WERI-Rb-1 (cell line): ENCODE measurements around the gene PHLDA2.

Source experiments
- DNase-seq: peaks from one replicate; pipeline ENCODE4 v3.0.0-alpha.2; 2020
- H3K27ac ChIP-seq: fragments of 250-450 bp; sonication (Bioruptor Pico); 2 replicates; pipeline ENCODE4 v1.5.1; 2020; ENCODE audit warnings: mild to moderate bottlenecking, moderate library complexity
- H3K27me3 ChIP-seq: fragments of 250-450 bp; sonication (Bioruptor Pico); 2 replicates; pipeline ENCODE4 v1.5.1; 2021; ENCODE audit warnings: mild to moderate bottlenecking, low read depth, moderate library complexity; ENCODE audit not compliant: insufficient read depth, severe bottlenecking
- H3K36me3 ChIP-seq: fragments of 250-450 bp; sonication (Bioruptor Pico); 2 replicates; pipeline ENCODE4 v1.5.1; 2020; ENCODE audit warnings: mild to moderate bottlenecking, moderate library complexity
- H3K4me3 ChIP-seq: 2 replicates; pipeline ENCODE4 v1.5.1; 2011; ENCODE audit warnings: low read depth, mild to moderate bottlenecking, control low read depth, low read length
- H3K9me3 ChIP-seq: fragments of 250-450 bp; sonication (Bioruptor Pico); 2 replicates; pipeline ENCODE4 v1.5.1; 2021; ENCODE audit warnings: mild to moderate bottlenecking, moderate library complexity; ENCODE audit not compliant: severe bottlenecking
- TF ChIP-seq, protein P1 (sequence below): IDR thresholded peaks from 2 replicates; pipeline ENCODE4 v1.5.1; 2011; ENCODE audit warnings: low read depth, mild to moderate bottlenecking, control low read depth, inconsistent platforms, low read length

PHLDA2 gene

GRCh38 chr11:2944530-2944929 is 15.3 kb upstream of the PHLDA2 start:
- Histone ChIP-seq H3K4me3 (no peak overlapping the region), H3K9me3 (peaks cover 11% of the 10 kb centered on the region), H3K36me3 (peaks cover 57% of the 10 kb centered on the region), H3K27ac (no peak overlapping the region), H3K27me3 (no peaks in the 10 kb centered on the region)
- TF ChIP-seq, protein P1, sequence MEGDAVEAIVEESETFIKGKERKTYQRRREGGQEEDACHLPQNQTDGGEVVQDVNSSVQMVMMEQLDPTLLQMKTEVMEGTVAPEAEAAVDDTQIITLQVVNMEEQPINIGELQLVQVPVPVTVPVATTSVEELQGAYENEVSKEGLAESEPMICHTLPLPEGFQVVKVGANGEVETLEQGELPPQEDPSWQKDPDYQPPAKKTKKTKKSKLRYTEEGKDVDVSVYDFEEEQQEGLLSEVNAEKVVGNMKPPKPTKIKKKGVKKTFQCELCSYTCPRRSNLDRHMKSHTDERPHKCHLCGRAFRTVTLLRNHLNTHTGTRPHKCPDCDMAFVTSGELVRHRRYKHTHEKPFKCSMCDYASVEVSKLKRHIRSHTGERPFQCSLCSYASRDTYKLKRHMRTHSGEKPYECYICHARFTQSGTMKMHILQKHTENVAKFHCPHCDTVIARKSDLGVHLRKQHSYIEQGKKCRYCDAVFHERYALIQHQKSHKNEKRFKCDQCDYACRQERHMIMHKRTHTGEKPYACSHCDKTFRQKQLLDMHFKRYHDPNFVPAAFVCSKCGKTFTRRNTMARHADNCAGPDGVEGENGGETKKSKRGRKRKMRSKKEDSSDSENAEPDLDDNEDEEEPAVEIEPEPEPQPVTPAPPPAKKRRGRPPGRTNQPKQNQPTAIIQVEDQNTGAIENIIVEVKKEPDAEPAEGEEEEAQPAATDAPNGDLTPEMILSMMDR = no peak
- DNase-seq = no peak

DNA sequence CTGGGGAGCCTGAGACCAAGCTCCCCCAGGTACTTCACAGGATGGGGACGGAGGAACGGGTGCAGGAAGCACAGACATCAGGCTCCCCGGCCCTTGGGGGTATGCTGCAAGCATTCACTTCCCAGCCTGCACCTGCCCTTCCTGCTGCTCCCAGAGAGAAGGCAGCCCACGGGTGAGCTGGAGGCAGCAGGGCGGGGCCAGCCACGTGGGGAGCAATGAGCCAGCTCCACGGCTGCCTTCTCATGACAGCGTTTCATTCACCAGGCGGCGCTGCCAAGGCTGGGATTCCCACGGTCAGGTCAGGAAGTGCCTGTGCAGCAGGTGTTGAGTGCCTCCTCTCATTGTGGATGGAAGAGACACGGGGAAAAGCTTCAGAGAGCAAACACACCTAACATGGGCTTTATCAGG is 14.5 kb upstream of the PHLDA2 start:
- DNase-seq = no peak
- Histone ChIP-seq H3K9me3 (peaks cover 19% of the 10 kb centered on the region), H3K36me3 (peaks cover 49% of the 10 kb centered on the region), H3K4me3 (no peak overlapping the region), H3K27ac (no peak overlapping the region), H3K27me3 (no peaks in the 10 kb centered on the region)
- TF ChIP-seq, protein P1 = no peak

DNA sequence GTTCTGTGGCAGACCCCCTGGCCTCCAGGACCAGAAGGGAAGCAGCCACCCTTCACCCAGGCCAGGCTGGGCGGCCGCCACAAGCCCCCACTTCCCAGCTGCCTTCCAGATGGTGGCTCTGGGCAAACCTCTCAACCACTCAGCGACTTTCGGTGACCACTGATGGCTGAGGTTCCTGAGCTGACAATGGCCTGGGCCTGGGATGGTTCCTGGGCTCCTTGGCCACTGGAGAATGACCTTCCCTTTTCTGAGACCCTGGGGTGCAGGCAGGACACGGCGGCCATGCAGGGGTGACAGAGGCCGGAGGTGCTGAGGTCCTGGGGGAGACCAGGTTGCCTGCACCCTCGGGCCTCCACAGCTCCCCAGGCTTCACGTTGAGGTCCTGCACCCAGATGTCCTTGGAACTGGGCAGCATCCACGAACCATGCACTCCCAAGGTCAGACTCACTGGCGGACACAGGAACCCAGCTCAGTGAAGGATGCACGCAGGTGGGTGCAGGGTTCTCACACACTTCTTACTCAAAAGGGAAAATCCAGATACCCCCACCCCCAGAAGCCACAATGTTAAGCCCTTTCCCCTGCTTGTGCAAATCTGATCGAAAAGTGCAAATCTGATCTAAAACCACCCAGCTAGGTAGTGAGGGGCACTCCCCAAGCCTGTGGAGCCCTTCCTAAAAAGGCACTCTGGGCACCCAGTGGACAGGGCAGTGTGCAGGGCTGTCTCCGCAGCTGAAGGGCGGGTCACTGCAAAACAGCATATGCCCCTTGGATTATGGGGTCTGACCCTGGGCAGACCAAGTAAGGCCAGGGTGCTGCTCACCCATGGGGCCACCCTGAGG is 13.9 kb upstream of the PHLDA2 start:
- no peak for DNase-seq
- no peak overlapping the region for H3K4me3 ChIP-seq
- no peak overlapping the region for H3K27ac ChIP-seq
- peaks cover 19% of the 10 kb centered on the region for H3K9me3 ChIP-seq
- H3K36me3 ChIP-seq = peaks cover 43% of the 10 kb centered on the region
- TF ChIP-seq, protein P1 = no peak
- no peaks in the 10 kb centered on the region for H3K27me3 ChIP-seq

- Histone ChIP-seq H3K4me3 (no peak overlapping the region), H3K27me3 (no peaks in the 10 kb centered on the region), H3K9me3 (peaks cover 20% of the 10 kb centered on the region), H3K36me3 (peaks cover 38% of the 10 kb centered on the region), H3K27ac (no peak overlapping the region)
- TF ChIP-seq, protein P1 = no peak
- DNase-seq = no peak
Measured at GRCh38 chr11:2942447-2942846, 13.2 kb upstream of the PHLDA2 start.

GRCh38 chr11:2940921-2941821 is 12.0 kb upstream of the PHLDA2 start:
- peaks cover 29% of the 10 kb centered on the region for H3K36me3 ChIP-seq
- TF ChIP-seq, protein P1 = no peak
- no peak for DNase-seq
- peaks cover 26% of the 10 kb centered on the region for H3K9me3 ChIP-seq
- no peak overlapping the region for H3K4me3 ChIP-seq
- H3K27ac ChIP-seq = no peak overlapping the region
- no peaks in the 10 kb centered on the region for H3K27me3 ChIP-seq
